IPS-18c (cell line): ENCODE results near the gene GSTO1.

Source experiments
- H3K4me3 ChIP-seq: 2 replicates; pipeline ENCODE4 v1.7.0; 2013; ENCODE audit warnings: low read depth, mild to moderate bottlenecking, low read length, moderate library complexity; ENCODE audit not compliant: insufficient read depth
- H3K9me3 ChIP-seq: one replicate; pipeline ENCODE4 v1.6.1; 2013; ENCODE audit warnings: mild to moderate bottlenecking, low read length, moderate library complexity; ENCODE audit not compliant: control insufficient read depth, insufficient read depth

GSTO1 gene

GRCh38 chr10:104293781-104294321 is 39.2 kb downstream of the GSTO1 start:
- H3K4me3 ChIP-seq = no peak overlapping the region
- no peaks in the 10 kb centered on the region for H3K9me3 ChIP-seq

GRCh38 chr10:104296687-104297436 is 42.2 kb downstream of the GSTO1 start:
- Histone ChIP-seq H3K4me3 (no peak overlapping the region), H3K9me3 (no peaks in the 10 kb centered on the region)

- Histone ChIP-seq H3K4me3 (no peak overlapping the region), H3K9me3 (peaks cover 1% of the 10 kb centered on the region)
Observed at GRCh38 chr10:104297697-104298660, 43.3 kb downstream of the GSTO1 start.

GRCh38 chr10:104299031-104299904 is 44.6 kb downstream of the GSTO1 start:
- Histone ChIP-seq H3K9me3 (peaks cover 7% of the 10 kb centered on the region), H3K4me3 (no peak overlapping the region)

DNA sequence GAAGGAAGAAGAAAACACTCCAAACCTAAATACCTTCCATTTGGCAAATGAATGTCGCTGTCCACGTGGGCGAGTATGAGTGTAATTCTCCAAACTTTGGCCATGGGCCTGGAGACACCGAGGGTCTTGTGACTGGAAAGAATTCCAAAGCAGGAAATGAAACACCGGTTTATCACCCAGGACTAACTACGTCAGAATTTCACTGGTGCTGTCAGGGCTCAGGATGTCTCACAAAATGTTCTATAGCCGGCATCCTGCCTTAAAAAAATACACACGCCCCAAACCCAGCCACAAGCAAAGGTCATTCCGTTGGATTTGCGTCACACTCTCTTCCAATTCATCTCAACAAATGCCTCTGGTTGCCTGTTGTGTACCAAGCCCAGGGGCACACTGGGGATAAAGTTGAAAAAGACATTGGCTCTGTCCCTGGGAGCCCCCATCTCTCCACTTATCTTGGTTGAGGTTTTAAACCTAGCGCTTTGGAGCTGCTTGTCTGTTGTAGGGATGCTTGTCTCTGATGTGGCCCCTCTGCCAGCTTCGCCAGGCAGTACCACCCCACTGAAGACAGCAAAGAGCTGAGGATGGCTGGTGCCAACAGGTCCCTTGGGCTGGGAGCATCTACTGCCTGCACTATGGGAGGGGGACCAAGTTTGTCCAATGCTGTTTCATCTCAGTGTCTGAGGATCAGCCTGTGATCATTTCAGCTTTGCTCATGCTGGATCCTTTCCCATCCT is 45.5 kb downstream of the GSTO1 start:
- Histone ChIP-seq H3K9me3 (peaks cover 7% of the 10 kb centered on the region), H3K4me3 (no peak overlapping the region)

DNA sequence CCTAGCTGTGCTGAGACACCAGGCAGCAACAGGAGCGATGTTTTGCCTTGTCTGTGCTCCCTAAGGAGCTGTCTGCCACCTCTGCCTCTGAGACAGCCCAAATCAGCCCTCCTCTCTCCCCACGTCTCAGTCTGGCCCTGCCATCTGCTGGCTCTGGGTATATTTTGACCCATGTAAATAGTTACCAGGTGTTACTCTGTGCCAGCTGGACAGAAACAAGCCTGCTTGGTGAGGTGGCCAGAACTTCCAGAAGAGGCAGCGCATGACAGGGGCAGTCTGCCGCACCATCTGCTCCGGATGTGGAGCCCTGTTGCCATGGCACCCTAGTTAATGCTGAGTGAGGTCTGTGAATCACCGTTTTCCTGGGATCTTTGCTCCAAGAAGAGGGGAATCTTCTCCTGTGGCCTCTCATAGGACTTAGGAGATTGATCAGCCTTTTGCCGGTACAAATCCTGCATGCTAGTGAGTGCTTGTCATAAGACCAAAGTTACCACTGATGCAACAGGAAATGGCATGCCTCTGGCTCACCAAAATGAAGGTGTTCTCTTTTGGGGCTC is 46.1 kb downstream of the GSTO1 start:
- H3K4me3 ChIP-seq = no peak overlapping the region

DNA sequence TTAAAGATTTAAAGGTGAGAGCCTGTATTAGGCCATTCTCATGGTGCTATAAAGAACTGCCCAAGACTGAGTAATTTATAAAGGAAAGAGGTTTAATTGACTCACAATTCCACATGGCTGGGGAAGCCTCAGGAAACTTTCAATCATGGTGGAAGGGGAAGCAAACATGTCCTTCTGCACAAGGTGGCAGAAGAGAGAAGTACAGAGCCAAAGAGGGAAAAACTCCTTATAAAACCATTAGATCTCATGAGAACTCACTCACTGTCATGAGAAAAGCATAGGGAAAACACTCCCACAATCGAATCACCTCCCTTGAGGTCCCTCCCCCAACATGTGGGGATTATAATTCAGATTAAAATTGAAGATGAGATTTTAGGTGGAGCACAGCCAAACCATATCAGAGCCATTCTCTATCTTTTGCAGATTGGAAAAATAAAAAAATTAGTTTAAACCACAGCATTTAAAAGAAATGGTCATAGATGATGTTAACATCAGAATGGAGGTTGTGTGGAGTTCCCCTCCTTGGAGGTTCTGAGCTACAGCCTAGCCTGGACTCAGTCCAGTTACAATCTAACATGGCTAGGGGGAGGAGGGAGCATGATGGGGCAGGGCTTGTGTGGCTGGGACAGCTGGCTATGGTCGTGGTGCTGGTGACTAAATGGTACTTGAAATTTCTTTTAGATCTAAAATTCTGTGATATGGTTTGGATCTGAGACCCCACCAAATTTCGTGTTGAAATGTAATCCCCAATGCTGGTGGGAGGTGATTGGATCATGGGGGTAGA is 47.4 kb downstream of the GSTO1 start:
- Histone ChIP-seq H3K9me3 (peaks cover 7% of the 10 kb centered on the region), H3K4me3 (no peak overlapping the region)

More for the DNA sequence above, 46.1 kb downstream of the GSTO1 start:
- peaks cover 7% of the 10 kb centered on the region for H3K9me3 ChIP-seq

GRCh38 chr10:104303594-104304355 is 49.1 kb downstream of the GSTO1 start:
- H3K4me3 ChIP-seq = no peak overlapping the region
- H3K9me3 ChIP-seq = peaks cover 7% of the 10 kb centered on the region

GRCh38 chr10:104304356-104304745 is 49.7 kb downstream of the GSTO1 start:
- H3K9me3 ChIP-seq = peaks cover 7% of the 10 kb centered on the region
- H3K4me3 ChIP-seq = no peak overlapping the region

DNA sequence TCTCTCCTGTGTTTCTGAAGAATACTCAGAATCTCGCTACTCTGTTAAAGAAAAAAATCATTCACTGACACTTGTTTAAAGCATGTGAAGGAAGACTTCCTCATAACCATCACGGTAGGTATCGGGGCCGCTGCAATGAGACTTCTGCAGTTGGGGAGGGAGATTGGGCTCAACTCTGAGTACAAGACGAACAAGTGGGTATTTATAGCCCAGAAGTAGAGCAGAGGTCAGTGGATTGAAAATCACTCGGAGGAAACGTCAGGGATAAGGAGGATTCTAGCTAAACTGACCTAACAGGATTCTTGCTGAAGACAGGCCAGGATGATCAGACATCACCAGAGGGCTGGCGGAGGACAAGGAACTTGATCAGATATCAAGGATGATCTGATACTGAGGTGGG is 50.2 kb downstream of the GSTO1 start:
- Histone ChIP-seq H3K4me3 (no peak overlapping the region), H3K9me3 (peaks cover 7% of the 10 kb centered on the region)

- peaks cover 7% of the 10 kb centered on the region for H3K9me3 ChIP-seq
Observed at GRCh38 chr10:104306897-104307296, 52.2 kb downstream of the GSTO1 start.

DNA sequence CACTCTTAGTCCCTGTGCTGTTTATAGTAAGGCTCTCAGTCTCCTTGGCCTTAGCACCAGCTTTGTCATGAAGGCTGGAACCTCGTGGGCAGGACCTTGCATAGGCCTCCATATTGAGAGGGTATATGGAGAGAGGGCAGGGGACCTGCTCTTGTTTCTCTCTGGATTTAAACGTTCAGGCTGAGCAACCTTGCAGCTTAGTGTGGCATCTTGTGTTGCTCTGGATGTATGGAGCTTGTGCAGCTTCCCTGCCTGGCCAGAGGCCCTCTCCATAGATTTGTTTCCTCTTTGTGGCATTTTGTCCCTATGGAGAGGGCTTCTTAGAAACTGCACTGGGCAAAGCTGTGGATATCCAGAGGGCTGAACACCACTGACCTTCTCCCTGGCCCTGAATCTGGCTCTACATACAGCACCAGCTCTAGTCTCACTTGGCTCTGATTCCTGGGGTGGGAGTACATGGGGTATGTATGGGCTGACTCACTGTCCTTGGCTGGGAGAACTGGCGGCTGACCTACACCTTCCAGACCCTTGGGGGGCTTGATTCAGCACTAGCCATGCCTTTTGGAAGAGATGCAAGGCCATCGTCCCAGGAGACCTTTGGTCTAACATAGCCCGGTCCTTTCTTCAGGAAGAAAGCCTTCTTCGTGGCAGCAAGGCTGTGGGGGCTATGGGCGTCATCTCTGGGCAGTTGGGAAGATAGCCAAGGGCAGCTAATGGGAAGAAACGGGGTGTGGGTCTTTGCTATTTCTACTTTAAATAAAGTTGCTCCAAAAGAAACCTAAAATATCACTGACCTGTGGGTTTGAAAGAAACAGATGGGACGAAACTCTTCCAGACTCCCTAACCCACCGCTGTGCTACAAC is 53.1 kb downstream of the GSTO1 start:
- H3K4me3 ChIP-seq = no peak overlapping the region

More at GRCh38 chr10:104306897-104307296, 52.2 kb downstream of the GSTO1 start:
- H3K4me3 ChIP-seq = no peak overlapping the region

GRCh38 chr10:104308439-104308903 is 53.8 kb downstream of the GSTO1 start:
- Histone ChIP-seq H3K9me3 (peaks cover under 1% of the 10 kb centered on the region), H3K4me3 (no peak overlapping the region)

More for the DNA sequence above, 53.1 kb downstream of the GSTO1 start:
- peaks cover 7% of the 10 kb centered on the region for H3K9me3 ChIP-seq
